Tibial nerve (tissue), 4 donors: ENCODE results near the gene PHF21B. TPM values are rescaled to one million over a fixed set of nuclear protein-coding genes. Genes with fewer than 3 reads are reported as not detected.

Experiments used
- DNase-seq, 2 donors: peaks; one replicate each; pipeline ENCODE4 v3.0.0-alpha.2; 2019; ENCODE audit warnings: low spot score in 2 of 2
- H3K27ac ChIP-seq, 4 donors: fragments of 200-600 bp; sonication (generic) in 3 of 4; one replicate each; pipeline ENCODE4 v1.5.1; 2017 to 2019; ENCODE audit warnings: mild to moderate bottlenecking in 1 of 4
- H3K27me3 ChIP-seq, 2 donors: fragments of 200-600 bp; sonication (generic) in 1 of 2; one replicate each; pipeline versions ENCODE4 v1.5.1 to v1.6.0; 2017 to 2019
- H3K36me3 ChIP-seq, 3 donors: fragments of 200-600 bp; sonication (generic); one replicate each; pipeline ENCODE4 v1.5.1; 2018 to 2019
- H3K4me1 ChIP-seq, 4 donors: fragments of 200-600 bp; sonication (generic) in 3 of 4; one replicate each; pipeline ENCODE4 v1.5.1; 2017 to 2019
- H3K4me3 ChIP-seq, 4 donors: fragments of 200-600 bp; sonication (generic) in 3 of 4; one replicate each; pipeline ENCODE4 v1.5.1; 2017 to 2019; ENCODE audit warnings: mild to moderate bottlenecking in 1 of 4, moderate library complexity in 1 of 4
- H3K9me3 ChIP-seq, 4 donors: fragments of 200-600 bp; sonication (generic) in 3 of 4; one replicate each; pipeline ENCODE4 v1.5.1; 2017 to 2019
- CTCF ChIP-seq, 5 experiments: fragments of 200-600 bp in 3 of 5; fragments of 450-650 bp in 2 of 5; sonication (generic) in 3 of 5; IDR thresholded peaks; one replicate each; pipeline ENCODE4 v1.5.1; 2016 to 2019; ENCODE audit warnings: antibody characterized with exemption in 5 of 5, mild to moderate bottlenecking in 3 of 5, moderate library complexity in 2 of 5
- EP300 ChIP-seq, 2 donors: sonication (generic); formaldehyde crosslinking; IDR thresholded peaks; one replicate each; pipeline ENCODE4 v1.6.1; 2017; ENCODE audit warnings: antibody characterized with exemption in 2 of 2, mild to moderate bottlenecking in 1 of 2
- POLR2A ChIP-seq, 2 donors: fragments of 450-650 bp; IDR thresholded peaks; one replicate each; pipeline ENCODE4 v1.6.1; 2017; ENCODE audit warnings: antibody characterized with exemption in 2 of 2, mild to moderate bottlenecking in 2 of 2, moderate library complexity in 2 of 2
- WGBS, 2 donors: methylation state at CpG; one replicate each; pipeline ENCODE4 v1.1.5; 2018; 5-methylcytosine and 5-hydroxymethylcytosine counted together
- total RNA-seq, 4 donors: library from RNA; depleted of rRNA; stranded (reverse); fragments of >200 nt; gene quantifications; one replicate each; pipeline ENCODE4 v1.1.0, GENCODE V29; 2016

Gene PHF21B
- total RNA-seq, 4 donors from 2014 or later, result 0.39 to 4.2 (median 0.90) TPM; not detected in 1

DNA sequence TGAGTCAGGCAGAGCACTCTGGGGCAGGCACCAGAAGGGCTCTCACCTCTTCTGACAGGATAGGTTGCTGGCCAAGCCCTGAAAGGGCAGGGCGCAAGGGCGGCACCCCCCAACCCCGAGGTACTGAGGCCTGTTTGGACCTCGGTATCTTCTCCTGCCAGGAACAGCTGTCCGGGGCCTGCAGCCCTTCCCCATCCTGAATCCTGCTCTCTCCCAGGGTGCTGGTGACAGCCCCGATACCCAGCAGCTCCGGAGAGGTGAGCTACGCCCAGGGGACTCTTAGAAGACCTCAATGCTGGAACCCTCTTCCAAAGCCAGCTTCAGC is 79.1 kb downstream of the PHF21B start:
- Histone ChIP-seq H3K36me3 (no peaks in the 10 kb centered on the region), H3K4me3 (no peak overlapping the region), H3K9me3 (no peaks in the 10 kb centered on the region), H3K27ac (peak overlapping the region in 1 of 4 donors; percentile 2), H3K4me1 (peaks cover 0 to 10% (median 0%) of the 10 kb centered on the region in 4 donors), H3K27me3 (no peaks in the 10 kb centered on the region)
- no peak for DNase-seq
- 87 to 92% methylated on average over 7 to 8 of the region's 8 CpGs for WGBS, 2 donors
- TF ChIP-seq CTCF (IDR thresholded peaks at IDR 0.05) (no peak), EP300 (IDR thresholded peaks at IDR 0.05) (no peak), POLR2A (IDR thresholded peaks at IDR 0.05) (no peak)

GRCh38 chr22:44930016-44930710 is 79.6 kb downstream of the PHF21B start:
- Histone ChIP-seq H3K27me3 (no peaks in the 10 kb centered on the region), H3K9me3 (no peaks in the 10 kb centered on the region), H3K4me1 (peaks cover 0 to 10% (median 0%) of the 10 kb centered on the region in 4 donors), H3K27ac (no peak overlapping the region), H3K36me3 (no peaks in the 10 kb centered on the region), H3K4me3 (no peak overlapping the region)
- TF ChIP-seq EP300 (IDR thresholded peaks at IDR 0.05) (no peak), POLR2A (IDR thresholded peaks at IDR 0.05) (no peak), CTCF (IDR thresholded peaks at IDR 0.05) (no peak)
- WGBS, 2 donors, result 71 to 73% methylated on average over 13 of the region's 13 CpGs
- DNase-seq, result no peak

DNA sequence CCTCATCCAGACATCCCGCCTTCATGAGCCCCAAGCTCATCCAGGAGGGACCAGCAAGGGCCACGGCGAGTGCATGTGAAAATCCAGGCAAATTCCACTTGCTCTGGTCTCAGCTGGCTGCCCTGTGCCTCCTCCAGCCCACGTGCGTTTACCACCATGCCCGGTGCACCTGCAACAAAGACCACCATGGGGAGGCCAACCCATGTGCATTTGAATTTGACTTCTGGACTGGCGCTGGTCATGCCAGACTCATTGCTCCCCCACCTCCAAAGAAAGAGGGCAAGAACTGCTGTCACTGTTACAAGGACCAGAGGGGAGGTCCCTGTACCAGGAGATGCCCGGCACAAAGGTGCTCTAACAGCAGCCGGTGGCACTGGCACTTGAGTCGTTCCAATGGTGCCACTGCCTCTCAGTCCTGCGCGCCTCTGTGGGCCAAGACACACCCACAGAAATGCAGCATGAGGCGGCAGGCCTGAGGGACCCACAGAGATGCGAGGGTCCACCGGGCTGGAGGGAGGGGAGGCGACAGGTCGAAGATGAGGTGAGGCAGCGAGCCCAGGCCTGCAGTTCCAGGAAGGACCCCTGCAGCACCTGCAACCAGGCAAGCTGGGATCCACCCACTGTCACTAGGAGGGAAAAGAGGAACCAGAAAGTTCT is 80.3 kb downstream of the PHF21B start:
- WGBS, 2 donors, result 89 to 95% methylated on average over 18 of the region's 18 CpGs
- no peak overlapping the region for H3K4me3 ChIP-seq
- no peak for TF ChIP-seq POLR2A (IDR thresholded peaks at IDR 0.05)
- no peak for TF ChIP-seq EP300 (IDR thresholded peaks at IDR 0.05)
- TF ChIP-seq CTCF (IDR thresholded peaks at IDR 0.05), result no peak
- H3K27me3 ChIP-seq, result no peaks in the 10 kb centered on the region
- no peak for DNase-seq
- H3K27ac ChIP-seq, result no peak overlapping the region
- H3K4me1 ChIP-seq, result peaks cover 0 to 10% (median 0%) of the 10 kb centered on the region in 4 donors
- peaks cover 0 to 4% (median 0%) of the 10 kb centered on the region in 4 donors for H3K9me3 ChIP-seq
- H3K36me3 ChIP-seq, result no peaks in the 10 kb centered on the region

DNA sequence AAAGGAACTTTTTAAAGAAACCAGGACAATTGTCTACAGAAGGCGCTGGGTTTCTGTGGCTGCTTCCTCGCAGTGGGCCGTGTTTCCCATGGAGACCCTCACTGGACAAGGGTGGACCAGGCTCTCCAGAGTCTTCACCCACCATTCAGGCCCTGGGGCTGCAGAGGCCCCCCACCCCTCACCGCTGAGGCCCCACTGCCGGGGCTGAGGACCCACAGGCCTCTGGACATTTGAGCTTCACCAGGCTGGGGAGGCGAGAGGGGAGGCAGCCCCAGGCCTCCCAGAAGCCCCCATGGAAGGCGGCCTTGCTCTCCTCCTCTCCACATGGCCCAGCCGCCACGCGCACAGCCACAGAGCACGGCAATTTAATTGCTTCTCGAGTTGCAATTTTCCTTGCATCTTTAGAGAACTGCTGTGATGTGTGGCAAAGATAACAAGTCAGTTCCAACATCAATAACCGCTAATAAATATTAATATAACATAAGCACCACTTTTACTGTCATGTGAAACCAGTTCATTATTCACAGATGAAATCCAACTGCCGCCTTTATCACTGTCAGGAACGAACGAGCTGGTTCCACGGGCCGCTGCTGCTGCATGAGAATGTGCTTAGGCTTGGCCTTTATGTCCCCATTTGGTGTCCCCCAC is 81.0 kb downstream of the PHF21B start:
- Histone ChIP-seq H3K27ac (no peak overlapping the region), H3K27me3 (no peaks in the 10 kb centered on the region), H3K9me3 (peaks cover 0 to 11% (median 0%) of the 10 kb centered on the region in 4 donors), H3K4me1 (peaks cover 0 to 10% (median 0%) of the 10 kb centered on the region in 4 donors), H3K4me3 (no peak overlapping the region), H3K36me3 (no peaks in the 10 kb centered on the region)
- no peak for DNase-seq
- no peak for TF ChIP-seq CTCF (IDR thresholded peaks at IDR 0.05)
- TF ChIP-seq POLR2A (IDR thresholded peaks at IDR 0.05), result no peak
- TF ChIP-seq EP300 (IDR thresholded peaks at IDR 0.05), result no peak
- WGBS, 2 donors, result 83 to 88% methylated on average over 10 to 15 of the region's 18 CpGs

GRCh38 chr22:44928136-44928463 is 81.7 kb downstream of the PHF21B start:
- no peak overlapping the region for H3K27ac ChIP-seq
- H3K9me3 ChIP-seq, result peaks cover 0 to 15% (median 0%) of the 10 kb centered on the region in 4 donors
- no peaks in the 10 kb centered on the region for H3K36me3 ChIP-seq
- H3K4me1 ChIP-seq, result peaks cover 0 to 10% (median 0%) of the 10 kb centered on the region in 4 donors
- WGBS, 2 donors, result 69 to 83% methylated on average over 11 of the region's 11 CpGs
- DNase-seq, result no peak
- TF ChIP-seq EP300 (IDR thresholded peaks at IDR 0.05) (no peak), POLR2A (IDR thresholded peaks at IDR 0.05) (no peak), CTCF (IDR thresholded peaks at IDR 0.05) (no peak)
- H3K4me3 ChIP-seq, result no peak overlapping the region
- H3K27me3 ChIP-seq, result no peaks in the 10 kb centered on the region
